ENCODE results near the gene BCL11A. TPM values are rescaled to one million over a fixed set of nuclear protein-coding genes. Genes with fewer than 3 reads are reported as not detected.

Gene BCL11A
- polyA plus RNA-seq, 1 donor, result 3.1 TPM

DNA sequence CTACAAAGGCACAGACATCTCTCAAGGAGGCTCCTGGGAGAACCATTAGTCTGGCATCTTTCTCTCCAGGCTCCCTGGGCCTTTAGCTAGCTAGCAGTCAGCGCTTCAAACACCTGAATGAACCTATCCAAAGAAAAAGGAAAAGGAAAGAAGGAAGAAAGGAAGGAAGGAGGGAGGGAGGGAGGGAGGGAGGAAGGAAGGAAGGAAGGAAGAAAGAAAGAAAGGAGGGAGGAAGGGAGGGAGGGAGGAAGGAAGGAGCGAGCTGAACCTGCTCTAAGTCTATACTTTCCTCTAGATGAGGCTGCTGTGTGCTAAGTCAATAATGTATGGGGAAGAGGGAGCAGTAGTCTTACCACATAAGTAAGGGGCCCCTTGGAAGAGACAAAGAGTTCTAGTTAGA is 5.1 kb upstream of the BCL11A start:
- DNase-seq, result no peak

- no peak for DNase-seq
Observed at GRCh38 chr2:60557486-60557864, 4.0 kb upstream of the BCL11A start.

DNA sequence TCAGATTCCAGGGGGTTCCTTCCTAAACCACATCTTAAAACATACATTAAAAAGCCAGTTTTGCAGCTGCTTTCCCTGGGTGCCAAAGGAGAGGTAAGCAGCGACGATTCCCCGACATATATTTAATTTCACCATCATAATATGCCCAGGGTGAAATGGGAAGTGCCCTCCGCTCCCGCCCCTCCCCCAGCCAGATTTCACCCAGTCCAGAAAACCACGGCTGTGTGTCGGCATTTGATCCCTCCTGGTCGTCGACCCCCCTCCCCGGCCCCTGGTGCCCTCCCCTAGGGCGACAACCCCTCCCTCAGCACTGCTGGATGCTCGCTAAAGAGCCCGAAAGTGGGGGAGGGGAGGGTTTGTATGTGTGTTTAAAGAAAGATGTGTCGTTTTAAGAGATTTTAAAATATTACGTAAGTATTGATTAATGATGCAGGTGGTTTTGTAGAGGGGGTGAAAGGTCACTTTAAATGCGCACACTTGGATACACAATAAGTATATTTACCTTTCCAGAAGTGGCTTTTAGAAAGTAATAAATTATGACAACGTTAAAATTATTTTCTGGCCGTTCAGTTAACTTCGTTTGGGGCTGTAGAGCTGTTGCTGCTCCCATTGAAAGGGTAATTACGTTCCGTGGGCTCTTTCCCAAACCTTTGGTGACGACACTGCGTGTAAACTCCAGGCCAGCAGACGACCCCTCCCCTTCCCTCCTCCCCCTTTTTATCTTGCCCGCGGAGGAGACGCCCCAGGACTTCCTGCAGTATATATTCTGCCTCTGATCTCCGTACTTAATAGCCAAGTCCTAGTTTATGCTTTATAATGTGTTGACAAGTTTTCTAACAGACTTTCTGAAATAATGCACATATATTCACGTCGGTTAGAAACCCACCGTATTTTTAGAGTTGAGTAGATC is 3.4 kb upstream of the BCL11A start:
- no peak for DNase-seq

GRCh38 chr2:60556175-60556574 is 2.7 kb upstream of the BCL11A start:
- no peak for DNase-seq

DNA sequence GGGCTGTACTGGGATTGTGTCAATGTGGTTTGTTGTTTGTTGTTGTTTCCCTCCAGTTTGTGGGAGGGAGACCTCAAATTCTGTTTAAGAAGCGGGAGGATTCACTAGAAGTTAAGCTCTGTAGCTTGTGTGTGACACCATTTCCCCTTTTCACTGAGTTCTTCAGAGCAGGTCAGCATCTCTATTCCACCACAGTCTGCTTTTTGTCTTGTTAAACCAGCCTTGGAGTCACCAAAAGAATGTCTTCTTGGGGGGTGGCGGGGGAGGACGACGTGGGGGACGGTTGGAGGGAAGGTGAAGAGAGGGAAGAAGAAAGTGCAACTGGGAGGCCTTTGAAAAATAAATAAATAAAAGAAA is 2.3 kb upstream of the BCL11A start:
- no peak for DNase-seq

DNA sequence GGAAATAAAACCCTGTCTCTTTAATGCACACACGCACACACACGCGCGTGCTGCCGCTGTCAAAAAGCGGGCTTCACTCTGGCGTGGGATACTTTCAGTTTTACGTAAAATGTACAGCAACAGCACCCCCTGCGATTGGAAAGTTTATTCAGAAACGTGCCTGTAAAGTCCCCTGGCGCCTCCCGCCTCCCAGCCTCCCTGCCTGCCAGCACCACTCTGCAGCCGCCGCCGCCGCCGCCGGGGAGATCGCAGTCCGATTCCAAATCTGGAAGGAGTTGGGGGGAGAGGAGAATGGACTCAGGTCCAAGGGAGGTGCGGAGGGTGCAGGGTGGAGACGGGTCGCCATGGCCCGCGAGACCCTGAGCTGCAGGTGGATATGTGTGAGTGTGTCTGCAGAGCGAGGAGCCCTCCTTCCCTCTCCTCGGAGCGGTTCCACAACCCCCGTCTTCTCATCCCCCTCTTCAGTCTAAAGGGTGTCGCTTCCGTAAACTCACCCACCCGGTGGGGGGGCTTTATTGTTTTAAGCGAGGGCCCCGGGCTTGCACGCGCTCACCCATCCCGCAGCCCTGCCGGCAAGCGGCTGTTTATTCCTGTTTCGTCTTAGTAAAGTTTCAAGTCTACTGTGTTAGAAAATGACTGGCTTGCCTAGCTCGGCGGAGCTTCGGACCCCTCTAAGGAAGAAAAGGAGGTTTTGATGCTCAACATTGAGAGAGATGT is 1.8 kb upstream of the BCL11A start:
- DNase-seq, result peak; percentile 73

- DNase-seq, result no peak
Observed at GRCh38 chr2:60554646-60555065, 1.2 kb upstream of the BCL11A start.

DNA sequence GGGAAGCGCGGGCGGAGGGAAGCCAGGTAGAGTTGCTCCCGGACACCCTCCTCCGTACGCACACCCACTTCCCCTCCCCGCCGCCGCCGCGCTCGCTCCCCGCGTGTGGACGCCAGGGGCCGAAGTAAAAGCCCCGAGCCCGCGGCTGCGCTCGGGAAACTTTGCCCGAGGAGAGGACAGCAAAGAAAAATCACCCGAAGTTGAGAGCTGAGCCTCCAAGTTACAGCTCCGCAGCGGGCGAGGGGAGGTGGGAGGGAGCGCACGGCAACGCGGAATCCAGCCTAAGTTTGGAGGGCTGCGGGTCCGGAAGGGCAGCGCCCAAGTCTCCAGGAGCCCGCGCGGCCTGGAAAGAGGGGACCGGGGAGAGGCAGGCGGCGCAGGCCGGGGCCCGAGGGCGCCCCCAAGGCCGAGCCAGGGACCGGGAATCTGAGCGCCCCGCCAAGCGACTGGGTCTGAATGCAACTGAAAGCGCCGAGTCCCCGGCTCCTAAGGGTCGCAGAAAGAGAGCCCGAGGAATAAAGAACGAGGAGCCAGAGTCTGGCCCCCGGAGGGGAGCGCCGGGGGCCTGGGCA is 706 bp upstream of the BCL11A start:
- DNase-seq, result peak; percentile 43

GRCh38 chr2:60552851-60553494 is 481 bp downstream of the BCL11A start:
- no peak for DNase-seq

DNA sequence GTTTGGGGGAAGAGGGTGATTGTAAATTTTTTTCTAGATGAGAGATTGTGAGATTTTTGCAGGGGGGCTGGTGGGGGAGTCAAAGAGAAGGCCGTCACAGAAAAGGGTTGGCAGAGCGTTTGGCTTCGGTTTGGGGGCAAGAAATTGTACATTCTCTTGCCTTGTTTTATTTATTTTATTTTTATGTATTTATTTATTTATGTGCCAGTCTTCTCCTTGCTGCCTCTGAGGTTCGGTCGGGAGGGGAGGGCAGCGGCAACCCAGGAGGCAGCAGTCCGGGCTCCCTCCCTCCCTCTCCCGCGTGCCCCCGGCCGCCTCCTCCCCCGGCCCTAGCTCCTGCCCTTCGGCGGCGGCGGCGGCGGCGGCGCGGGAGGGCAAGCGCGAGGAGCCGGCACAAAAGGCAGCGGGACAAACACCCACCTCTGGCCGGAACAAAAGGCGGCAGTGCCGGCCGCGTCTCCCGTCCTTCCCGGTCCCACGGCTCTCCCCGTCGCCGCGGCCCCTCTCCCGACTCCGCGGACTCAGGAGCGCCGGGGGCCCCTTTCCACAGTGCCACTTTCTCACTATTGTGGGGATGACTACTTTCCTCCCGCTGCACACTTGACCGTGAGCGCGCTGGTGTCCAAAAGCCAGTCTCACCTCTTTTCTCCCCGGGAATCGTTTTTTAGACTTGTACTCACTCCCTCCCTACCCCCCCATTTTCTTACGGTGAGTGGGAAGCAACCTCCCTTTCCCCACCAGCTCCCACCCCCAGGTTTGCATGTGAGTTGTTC is 1.2 kb downstream of the BCL11A start:
- DNase-seq, result no peak

GRCh38 chr2:60551240-60552077 is 2.0 kb downstream of the BCL11A start:
- peak; percentile 48 for DNase-seq

DNA sequence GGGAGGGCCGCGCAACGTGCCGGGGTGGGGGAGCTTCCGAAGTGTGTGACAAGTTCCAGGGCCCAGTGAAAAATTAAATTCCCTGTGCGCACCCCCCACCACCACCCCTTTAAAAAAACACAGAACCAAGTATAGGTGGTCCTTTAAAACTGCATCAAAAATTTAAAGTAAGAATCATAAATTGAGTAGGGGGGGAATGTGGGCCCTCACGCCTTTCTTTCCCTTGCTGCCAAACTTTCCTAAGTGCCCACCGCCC is 2.5 kb downstream of the BCL11A start:
- no peak for DNase-seq

DNA sequence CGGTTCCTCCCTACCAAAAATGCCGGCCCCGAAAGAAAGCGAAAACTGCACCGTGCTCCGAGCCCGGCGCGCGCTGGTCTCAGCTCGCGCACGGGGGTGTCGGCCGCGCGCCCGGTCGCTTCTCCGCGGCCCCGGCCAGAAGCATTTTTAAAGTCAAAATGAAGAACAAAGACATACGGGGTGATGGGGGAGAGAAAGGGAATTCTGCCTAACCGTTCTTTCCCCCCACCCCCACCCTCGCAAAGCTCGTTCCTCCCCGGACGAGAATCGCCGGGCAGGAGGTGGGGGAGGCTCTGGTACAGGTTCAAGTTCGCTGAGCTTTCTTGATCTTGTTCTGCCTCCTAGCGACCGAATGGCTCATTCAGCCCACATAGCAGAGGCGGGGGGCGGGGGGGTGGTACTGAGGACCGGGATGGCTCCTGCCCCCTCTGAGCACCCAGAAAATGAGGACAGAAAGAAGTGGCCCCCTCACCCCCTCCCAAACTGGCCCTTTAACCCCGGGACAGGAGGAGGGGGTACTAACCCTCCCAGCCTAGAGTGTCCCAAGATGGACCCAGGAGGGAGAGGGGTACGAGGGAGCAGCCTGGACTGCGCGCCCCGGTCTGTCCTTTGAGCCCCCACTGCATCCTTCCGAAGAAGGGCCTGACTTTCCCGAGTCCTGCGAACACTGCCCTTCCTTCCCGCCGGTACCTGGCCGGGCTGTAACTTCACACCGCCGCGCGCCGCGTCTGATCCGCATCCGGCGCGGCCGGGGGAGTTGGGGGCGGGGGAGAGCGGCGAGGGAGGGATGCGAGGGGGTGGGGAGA is 3.1 kb downstream of the BCL11A start:
- DNase-seq, result peak; percentile 92

DNA sequence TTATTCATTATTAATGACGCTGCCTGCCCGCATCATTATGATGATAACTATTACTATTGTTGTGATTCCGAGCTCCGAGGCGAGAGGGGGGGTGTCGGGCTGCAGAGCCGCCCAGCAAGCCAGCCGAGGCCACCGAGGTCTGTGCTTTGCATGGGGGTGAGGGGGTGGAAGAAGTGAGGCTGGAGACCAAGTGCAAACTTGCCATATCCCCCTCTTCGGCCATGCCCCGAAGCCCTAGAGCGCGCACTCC is 3.6 kb downstream of the BCL11A start:
- DNase-seq, result no peak

DNA sequence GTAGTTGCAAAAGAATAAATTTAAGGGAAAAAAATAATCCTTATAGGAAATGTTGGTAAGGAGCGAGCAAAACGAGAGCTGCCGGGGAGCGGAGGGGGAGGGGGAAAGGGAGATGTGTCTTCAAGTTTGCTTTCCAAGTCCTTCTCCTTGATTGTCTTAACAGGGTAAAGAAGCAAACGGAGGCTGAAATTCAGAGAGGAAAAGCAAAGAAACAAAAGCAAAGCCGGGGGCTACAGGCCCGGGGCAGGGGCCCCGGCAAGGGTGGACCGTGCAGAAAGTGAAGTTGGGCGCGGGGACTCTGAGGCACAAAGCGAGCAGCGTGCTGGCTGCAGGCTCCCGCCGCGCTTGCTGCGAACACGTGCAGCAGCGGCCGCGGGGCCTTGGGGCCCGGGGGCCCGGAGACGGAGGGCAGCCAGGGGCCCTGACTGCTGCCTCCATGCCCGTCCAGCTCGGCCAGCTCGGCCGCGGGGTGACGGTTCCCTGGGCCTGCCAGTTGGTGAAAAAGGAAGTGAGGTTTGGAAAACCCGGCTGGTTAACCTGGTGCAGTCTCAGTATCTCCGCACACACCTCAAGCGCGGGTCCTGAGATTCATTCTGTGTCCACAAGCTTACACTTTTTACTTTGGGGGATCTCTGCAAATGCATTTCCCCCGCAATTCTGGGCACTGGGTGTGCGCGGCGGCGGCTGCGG is 4.1 kb downstream of the BCL11A start:
- DNase-seq, result no peak

DNA sequence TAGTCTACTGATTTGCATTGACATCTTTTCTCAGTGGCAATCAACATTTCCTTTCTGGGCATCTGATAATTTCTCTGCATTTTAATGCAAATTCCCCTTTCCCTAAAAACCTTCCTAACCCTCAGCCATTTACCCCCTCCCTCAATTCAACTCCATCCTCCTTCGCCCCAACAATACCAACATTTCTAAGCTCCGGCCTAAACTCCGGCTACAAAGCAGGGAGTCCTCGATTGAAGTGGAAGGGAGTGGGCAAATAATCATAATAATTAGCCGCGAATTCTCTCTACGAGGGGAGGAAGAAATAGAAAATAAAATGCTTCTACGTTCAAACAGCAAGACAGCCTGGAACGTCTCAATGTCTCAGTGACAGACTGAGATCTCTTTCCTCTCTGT is 4.6 kb downstream of the BCL11A start:
- no peak for DNase-seq

GRCh38 chr2:60548311-60548710 is 5.1 kb downstream of the BCL11A start:
- DNase-seq, result no peak

DNA sequence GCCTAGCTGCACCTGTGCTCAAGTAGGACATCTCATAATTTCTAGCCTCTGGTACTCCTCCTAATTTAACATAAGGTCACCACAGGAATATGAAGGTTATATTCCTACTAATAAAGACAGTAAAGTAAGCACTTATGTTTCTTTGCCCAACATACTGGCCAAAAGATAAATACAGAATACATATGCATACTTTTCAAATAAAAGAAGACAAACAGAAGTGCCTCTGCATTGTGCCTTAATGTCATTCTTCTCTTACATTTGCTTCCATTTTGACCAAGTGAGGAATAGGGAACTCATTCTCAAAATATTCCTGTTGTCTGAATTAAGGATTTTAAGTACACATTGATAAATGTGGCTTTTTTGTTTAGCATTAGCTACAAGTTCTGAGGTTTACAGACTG is 5.6 kb downstream of the BCL11A start:
- DNase-seq, result no peak

- DNase-seq, result no peak
Observed at GRCh38 chr2:60546756-60547420, 6.6 kb downstream of the BCL11A start.

DNA sequence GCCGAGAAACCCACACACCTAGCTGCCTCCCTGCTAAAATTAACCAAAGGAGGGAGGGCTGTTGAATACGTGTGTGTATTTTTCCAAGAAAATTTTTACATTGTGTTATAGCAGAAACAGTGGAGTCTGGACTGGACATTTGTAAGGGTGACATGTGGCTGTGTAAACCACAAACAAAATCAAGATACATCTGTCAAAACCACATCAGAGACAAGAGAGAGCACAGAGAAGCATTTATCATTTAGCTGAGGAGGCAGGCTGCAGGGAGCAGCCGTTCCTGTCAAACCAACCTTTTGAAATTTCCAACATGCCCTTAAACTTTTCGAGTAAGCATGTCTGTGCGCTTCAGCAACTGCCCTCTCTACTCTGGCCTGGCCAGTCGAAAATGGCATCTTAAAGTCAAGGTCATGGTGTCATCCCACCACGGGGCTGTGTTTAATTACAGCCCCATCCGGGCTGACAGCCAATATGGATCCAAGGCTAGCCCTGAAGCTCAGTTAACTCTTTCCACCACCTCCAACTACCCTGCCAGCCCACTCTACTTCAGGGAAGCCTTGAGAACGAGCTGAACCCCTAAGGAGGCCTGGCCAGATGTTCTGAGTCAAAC is 8.4 kb downstream of the BCL11A start:
- no peak for DNase-seq
